ENCODE data around the gene PLN.

PLN gene

GRCh38 chr6:118505656-118506055, 42.4 kb upstream of the PLN start:
- in situ Hi-C loops (cut with HindIII; ENCODE audit: low sequenced_read_pairs) = no loop called here
- no peak for TF ChIP-seq CTCF (IDR thresholded peaks at IDR 0.05; ENCODE audit: low read depth, low read length, missing control alignments)
- no peak for DNase-seq (ENCODE audit: low read depth)
- H3K4me3 ChIP-seq (ENCODE audit: low read depth, low read length) = no peak overlapping the region

- DNase-seq (ENCODE audit: low read depth) = no peak
- TF ChIP-seq CTCF (IDR thresholded peaks at IDR 0.05; ENCODE audit: low read depth, low read length, missing control alignments) = no peak
- in situ Hi-C loops (cut with HindIII; ENCODE audit: low sequenced_read_pairs) = no loop called here
- H3K4me3 ChIP-seq (ENCODE audit: low read depth, low read length) = no peak overlapping the region
Measured at GRCh38 chr6:118506071-118506638, 41.9 kb upstream of the PLN start.

- H3K4me3 ChIP-seq (ENCODE audit: low read depth, low read length) = no peak overlapping the region
- no peak for DNase-seq (ENCODE audit: low read depth)
Measured at GRCh38 chr6:118507636-118508035, 40.5 kb upstream of the PLN start.

GRCh38 chr6:118509009-118509617, 39.0 kb upstream of the PLN start:
- in situ Hi-C loops (cut with HindIII; ENCODE audit: low sequenced_read_pairs) = no loop called here
- H3K4me3 ChIP-seq (ENCODE audit: low read depth, low read length) = no peak overlapping the region
- DNase-seq (ENCODE audit: low read depth) = peak; percentile 33
- peak; percentile 83 for TF ChIP-seq CTCF (IDR thresholded peaks at IDR 0.05; ENCODE audit: low read depth, low read length, missing control alignments)

More at GRCh38 chr6:118507636-118508035, 40.5 kb upstream of the PLN start:
- no peak for TF ChIP-seq CTCF (IDR thresholded peaks at IDR 0.05; ENCODE audit: low read depth, low read length, missing control alignments)
- in situ Hi-C loops (cut with HindIII; ENCODE audit: low sequenced_read_pairs) = no loop called here

- DNase-seq (ENCODE audit: low read depth) = no peak
- TF ChIP-seq CTCF (IDR thresholded peaks at IDR 0.05; ENCODE audit: low read depth, low read length, missing control alignments) = no peak
- in situ Hi-C loops (cut with HindIII; ENCODE audit: low sequenced_read_pairs) = no loop called here
- H3K4me3 ChIP-seq (ENCODE audit: low read depth, low read length) = no peak overlapping the region
Measured at GRCh38 chr6:118511930-118512715, 36.0 kb upstream of the PLN start.

GRCh38 chr6:118514689-118515088, 33.4 kb upstream of the PLN start:
- TF ChIP-seq CTCF (IDR thresholded peaks at IDR 0.05; ENCODE audit: low read depth, low read length, missing control alignments) = no peak
- in situ Hi-C loops (cut with HindIII; ENCODE audit: low sequenced_read_pairs) = no loop called here
- no peak for DNase-seq (ENCODE audit: low read depth)
- no peak overlapping the region for H3K4me3 ChIP-seq (ENCODE audit: low read depth, low read length)
